Skeletal muscle satellite cell (primary cell): ENCODE data around the gene NPEPL1.
"Not testable (repeated sequence)": the region's sequence is repeated elsewhere in the genome, so short reads cannot be mapped to it uniquely, and the experiment has no call there.

ENCODE experiments used
- H3K27me3 ChIP-seq: 2 replicates; pipeline ENCODE4 v1.7.0; 2013; ENCODE audit warnings: low read length; ENCODE audit not compliant: control insufficient read depth, insufficient read depth
- H3K36me3 ChIP-seq: 2 replicates; pipeline ENCODE4 v1.7.0; 2013; ENCODE audit warnings: mild to moderate bottlenecking, control low read depth, low read length; ENCODE audit not compliant: insufficient read depth
- H3K4me1 ChIP-seq: 2 replicates; pipeline ENCODE4 v1.7.0; 2013; ENCODE audit warnings: low read length; ENCODE audit not compliant: control insufficient read depth, insufficient read depth
- H3K4me2 ChIP-seq: 2 replicates; pipeline ENCODE4 v1.7.0; 2013; ENCODE audit warnings: mild to moderate bottlenecking, low read length
- H3K4me3 ChIP-seq: 2 replicates; pipeline ENCODE4 v1.7.0; 2013; ENCODE audit warnings: low read length
- H3K9ac ChIP-seq: 2 replicates; pipeline ENCODE4 v1.7.0; 2013; ENCODE audit warnings: mild to moderate bottlenecking, low read depth, low read length, moderate library complexity
- H3K9me3 ChIP-seq: replicated peaks from 2 replicates; pipeline ENCODE4 v1.7.0; 2013; ENCODE audit warnings: mild to moderate bottlenecking, control low read depth, low read length

The NPEPL1 gene

DNA sequence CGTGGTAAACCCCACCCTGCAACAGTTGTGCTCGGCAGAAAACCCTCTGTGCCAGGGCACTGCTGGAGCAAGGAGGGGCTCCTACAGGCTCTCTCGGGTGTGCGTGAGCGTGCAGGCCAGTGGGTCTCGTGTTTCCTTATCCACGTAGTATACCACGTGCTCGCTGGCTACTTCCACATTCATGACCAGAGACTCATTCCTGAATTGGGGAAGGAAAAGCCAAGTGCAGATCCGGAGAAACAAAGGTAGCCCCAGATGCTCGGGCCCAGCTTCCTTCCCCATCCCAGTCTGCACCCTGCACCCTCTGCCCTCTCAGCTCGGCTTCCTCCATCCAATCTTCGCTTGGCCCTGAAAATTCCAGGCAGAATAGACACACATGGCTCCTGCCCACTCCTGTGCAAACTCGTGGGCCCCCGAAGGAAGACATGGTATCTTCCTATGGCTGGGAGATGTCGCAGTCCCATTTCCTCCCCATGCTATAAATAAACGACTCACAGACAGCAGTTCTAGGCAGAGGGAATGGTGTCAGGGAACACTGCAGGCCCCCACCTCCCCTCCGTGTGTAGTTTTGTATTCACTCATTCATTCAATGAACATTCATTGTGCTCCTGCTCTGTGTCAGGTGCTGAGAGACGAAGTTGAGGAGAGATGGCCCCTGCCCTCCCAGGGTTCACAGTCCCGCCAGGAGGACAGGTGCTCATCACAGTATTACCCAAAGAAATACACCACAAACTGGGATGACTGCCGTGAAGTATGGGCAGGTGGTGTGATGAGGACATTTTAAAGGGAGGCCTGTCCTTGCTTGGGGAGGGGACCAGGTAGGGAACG lies 29.6 kb downstream of the NPEPL1 start:
- Histone ChIP-seq H3K36me3 (no peaks in the 10 kb centered on the region), H3K9ac (no peak overlapping the region), H3K4me2 (no peak overlapping the region), H3K4me1 (no peaks in the 10 kb centered on the region), H3K9me3 (no peaks in the 10 kb centered on the region), H3K4me3 (no peak overlapping the region), H3K27me3 (peaks cover 53% of the 10 kb centered on the region)

DNA sequence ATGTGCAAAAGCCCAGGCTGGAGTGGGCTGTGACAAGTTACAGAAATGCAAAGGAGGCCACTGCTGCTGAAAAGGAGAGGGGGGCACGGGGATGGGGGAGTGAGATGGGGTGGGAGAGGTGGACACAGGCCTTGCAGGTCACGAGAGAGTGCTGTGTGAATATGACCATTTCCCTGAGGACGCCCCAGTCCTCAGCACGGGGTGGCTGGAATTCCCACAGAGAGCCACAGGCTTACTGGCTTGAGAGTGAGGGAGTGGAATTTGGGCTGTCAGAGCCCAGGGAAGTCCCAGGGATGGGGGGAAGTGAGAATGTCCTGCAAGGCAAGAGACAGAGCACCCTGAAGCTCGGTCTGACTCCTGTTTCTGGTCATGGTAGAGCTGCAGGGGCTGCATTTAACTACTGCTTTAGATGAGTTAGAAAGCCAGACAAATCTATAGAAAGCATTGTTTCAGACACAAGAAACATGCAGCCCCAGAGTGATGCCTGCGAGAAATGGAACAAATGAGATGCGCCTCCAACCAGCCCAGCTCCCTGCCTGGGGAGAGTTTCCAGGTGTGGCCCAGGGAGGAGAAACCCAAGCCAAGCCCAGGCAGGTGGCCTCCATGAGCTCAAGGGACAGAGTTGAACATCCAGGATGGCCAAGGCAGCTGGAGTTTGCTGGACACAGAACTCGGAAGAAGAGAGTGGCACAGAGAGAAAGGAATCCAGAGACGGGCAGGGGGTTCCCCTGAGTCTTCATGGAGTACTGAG lies 30.5 kb downstream of the NPEPL1 start:
- peaks cover 53% of the 10 kb centered on the region for H3K27me3 ChIP-seq
- H3K9ac ChIP-seq, result no peak overlapping the region
- H3K4me1 ChIP-seq, result no peaks in the 10 kb centered on the region
- no peak overlapping the region for H3K4me3 ChIP-seq
- no peaks in the 10 kb centered on the region for H3K36me3 ChIP-seq
- H3K4me2 ChIP-seq, result no peak overlapping the region
- H3K9me3 ChIP-seq, result no peaks in the 10 kb centered on the region

DNA sequence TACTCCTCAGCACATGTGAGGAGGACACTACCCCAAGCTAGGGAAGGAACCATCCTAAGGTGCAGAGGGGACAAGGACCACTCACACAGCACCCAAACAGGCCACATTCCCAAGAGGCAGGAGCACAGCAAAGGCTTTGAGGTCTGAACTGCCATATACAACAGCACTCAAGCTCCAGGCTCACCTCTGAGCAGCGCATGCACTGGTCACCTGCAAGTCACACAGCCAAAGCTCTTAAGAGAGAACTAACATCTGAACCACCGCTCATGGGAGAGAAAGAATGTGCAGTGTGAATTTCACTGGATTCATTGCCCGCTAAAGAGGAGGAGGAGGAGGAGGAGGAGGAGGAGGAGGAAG lies 31.0 kb downstream of the NPEPL1 start:
- no peak overlapping the region for H3K4me3 ChIP-seq
- H3K4me1 ChIP-seq, result no peaks in the 10 kb centered on the region
- H3K4me2 ChIP-seq, result no peak overlapping the region
- no peaks in the 10 kb centered on the region for H3K36me3 ChIP-seq
- no peaks in the 10 kb centered on the region for H3K9me3 ChIP-seq
- H3K27me3 ChIP-seq, result peaks cover 52% of the 10 kb centered on the region
- no peak overlapping the region for H3K9ac ChIP-seq

DNA sequence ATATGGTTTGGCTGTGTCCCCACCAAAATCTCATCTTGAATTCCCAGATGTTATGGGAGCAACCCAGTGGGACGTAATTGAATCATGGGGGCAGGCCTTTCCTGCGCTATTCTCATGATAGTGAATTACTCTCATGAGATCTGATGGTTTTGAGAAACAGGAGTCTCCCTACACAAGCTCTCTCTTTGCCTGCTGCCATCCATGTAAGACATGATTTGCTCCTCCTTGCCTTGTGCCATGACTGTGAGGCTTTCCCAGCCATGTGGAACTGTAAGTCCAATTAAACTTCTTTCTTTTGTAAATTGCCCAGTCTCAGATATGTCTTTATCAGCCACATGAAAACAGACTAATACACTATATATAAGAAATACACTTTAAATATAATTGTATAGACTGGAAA lies 33.6 kb downstream of the NPEPL1 start:
- not testable (repeated sequence) for H3K4me1 ChIP-seq, H3K4me3 ChIP-seq, H3K9ac ChIP-seq, H3K9me3 ChIP-seq, H3K36me3 ChIP-seq, H3K4me2 ChIP-seq
- H3K27me3 ChIP-seq, result peaks cover 30% of the 10 kb centered on the region

DNA sequence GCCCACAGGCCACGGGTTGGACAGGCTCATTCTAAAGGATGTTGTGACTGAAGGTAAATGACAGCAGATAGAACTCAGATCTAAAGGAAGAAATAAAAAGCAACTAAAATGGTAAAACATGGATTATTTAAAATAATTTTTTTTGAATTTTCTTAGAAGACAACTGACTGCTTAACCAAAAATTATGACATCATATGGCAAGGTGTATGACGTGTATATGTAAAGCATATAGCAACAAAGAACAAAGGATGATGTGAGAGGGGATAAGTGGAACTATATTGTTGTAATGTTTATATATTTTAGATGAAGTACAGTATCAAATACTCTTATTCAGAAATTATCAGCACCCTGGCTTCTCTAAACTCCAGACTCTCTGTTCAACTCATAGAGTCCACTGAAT lies 38.6 kb downstream of the NPEPL1 start:
- Histone ChIP-seq H3K9me3 (no peaks in the 10 kb centered on the region), H3K4me2 (no peak overlapping the region), H3K4me3 (no peak overlapping the region), H3K4me1 (no peaks in the 10 kb centered on the region), H3K36me3 (no peaks in the 10 kb centered on the region), H3K27me3 (peaks cover 13% of the 10 kb centered on the region), H3K9ac (no peak overlapping the region)

DNA sequence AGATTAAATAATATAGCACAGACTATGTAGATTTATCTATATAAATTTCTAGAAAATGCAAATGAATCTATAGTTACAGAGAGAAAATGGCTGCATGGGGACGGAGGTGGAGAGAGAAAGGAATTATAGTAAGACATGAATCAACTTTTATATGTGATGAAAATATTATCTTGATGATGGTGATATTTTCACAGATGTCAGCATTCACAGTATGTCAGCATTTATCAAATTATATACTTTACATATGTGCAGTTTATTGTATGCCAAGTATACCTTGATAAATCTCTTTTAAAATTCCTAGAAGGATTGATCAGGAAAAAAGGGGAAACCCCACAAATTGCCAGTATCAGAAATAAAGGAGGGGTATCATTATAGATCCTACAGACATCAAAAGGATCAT lies 44.6 kb downstream of the NPEPL1 start:
- H3K4me3 ChIP-seq, result no peak overlapping the region

DNA sequence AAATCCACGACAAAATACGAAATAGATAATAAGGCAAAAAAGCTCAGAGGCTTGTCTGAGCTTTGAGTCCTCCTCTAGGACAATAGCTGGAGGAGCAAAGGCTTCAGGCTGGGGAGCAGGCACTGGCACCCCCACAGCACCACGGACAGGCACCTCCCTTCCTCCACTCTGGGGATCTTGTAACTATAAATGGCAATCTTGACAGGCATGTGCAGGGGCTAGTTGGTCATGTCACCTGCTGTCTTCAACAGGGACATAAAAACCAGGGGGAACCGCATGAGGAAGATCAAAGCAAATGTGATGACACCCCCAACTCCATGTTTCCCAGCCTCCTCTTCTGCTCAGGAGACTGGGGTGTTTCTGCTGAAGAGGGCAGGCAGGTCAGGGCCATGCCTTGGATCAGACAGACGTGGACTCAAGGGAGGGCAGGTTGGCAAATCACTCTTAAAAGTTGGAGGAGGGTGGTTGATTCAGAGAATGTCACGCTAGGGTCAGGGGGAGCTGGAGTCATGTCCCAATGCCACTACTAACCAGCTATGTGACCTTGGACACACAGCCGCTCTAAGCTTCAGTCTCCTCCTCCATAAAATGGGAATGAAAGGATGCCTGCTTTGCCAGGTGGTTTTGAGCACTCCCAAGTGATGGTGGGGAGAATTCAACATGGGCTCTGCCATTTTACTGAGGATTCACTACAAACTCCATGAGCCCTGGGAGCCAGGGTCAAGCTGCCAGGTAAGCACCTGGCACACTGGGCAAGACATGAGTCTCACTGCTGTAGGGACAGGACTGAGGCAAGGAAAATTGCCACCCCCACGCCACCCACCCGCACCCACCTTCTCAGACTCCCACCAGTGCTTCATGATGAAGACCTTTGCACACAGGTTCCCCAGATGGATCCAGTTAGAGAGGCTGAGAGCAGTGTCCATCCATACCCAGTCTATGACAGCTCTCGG lies 48.0 kb downstream of the NPEPL1 start:
- peaks cover 43% of the 10 kb centered on the region for H3K27me3 ChIP-seq
- H3K9me3 ChIP-seq, result no peaks in the 10 kb centered on the region
- no peaks in the 10 kb centered on the region for H3K4me1 ChIP-seq
- H3K36me3 ChIP-seq, result no peaks in the 10 kb centered on the region
- H3K9ac ChIP-seq, result no peak overlapping the region
- H3K4me3 ChIP-seq, result no peak overlapping the region
- no peak overlapping the region for H3K4me2 ChIP-seq

More for the DNA sequence above, 44.6 kb downstream of the NPEPL1 start:
- Histone ChIP-seq H3K27me3 (peaks cover 32% of the 10 kb centered on the region), H3K4me1 (no peaks in the 10 kb centered on the region), H3K36me3 (no peaks in the 10 kb centered on the region), H3K9me3 (no peaks in the 10 kb centered on the region), H3K4me2 (no peak overlapping the region), H3K9ac (no peak overlapping the region)

DNA sequence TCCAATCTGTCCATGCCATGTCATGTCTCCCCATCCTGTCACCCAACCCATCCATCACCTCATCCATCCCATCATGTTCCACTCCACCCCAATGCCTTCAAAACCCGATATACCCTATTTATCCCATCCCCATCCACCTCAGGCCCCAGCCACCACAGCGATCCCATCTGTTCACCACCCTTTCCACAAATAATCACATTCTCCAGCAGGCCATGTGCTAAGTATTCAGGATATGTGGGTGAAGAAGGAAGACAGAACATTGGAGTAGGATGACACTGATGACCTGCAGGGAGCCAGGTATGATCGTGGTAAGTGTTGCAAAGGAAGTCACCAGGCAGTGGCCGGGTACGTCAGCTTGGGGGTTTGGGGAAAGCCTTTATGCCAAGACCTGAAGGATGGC lies 48.8 kb downstream of the NPEPL1 start:
- H3K4me1 ChIP-seq, result no peaks in the 10 kb centered on the region
- H3K36me3 ChIP-seq, result no peaks in the 10 kb centered on the region
- peaks cover 47% of the 10 kb centered on the region for H3K27me3 ChIP-seq
- no peaks in the 10 kb centered on the region for H3K9me3 ChIP-seq
- H3K9ac ChIP-seq, result no peak overlapping the region
- H3K4me2 ChIP-seq, result no peak overlapping the region
- no peak overlapping the region for H3K4me3 ChIP-seq

DNA sequence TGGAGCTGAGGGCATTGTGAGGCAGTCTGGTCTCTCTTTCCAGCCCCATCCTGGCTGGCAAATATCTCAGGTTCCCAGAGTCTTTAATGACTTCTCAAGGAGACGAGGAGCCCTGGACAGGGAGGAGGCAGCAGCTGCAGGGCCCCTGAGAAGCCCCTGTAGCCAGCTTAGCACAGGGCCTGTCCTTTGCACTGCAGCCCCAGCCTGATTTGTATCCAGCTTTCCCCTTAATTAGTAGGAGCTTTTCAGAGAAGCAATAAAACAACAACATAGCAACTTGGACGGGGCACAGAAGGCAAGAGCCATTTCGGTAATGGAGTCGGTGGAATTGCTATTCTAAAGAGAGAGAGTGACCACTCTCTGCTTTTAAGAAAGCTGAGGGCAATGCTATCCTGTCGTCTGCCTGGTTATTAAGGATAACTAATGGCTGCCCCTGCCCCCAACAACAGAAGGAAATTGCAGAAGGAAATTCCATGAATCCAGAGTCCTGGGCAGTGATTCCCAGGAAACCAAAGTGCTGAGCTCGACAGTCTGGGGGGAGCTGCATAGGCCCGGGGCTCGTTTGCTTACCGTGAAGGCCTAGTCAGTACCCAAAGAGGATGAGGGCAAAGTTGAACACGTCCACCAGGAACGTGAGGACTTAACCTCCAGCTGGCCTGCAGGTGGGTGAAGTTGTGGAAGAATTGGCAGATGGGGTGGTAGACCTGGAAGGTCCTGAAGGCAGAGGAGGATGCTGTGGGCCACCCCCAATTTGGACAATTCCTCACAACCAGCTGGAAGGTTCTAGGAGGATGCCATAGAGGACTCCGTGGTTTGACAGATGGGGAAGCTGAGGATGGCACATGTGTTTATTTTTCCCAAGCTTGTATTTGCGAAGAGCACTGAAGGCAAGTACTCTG lies 50.3 kb downstream of the NPEPL1 start:
- H3K9me3 ChIP-seq, result no peaks in the 10 kb centered on the region
- H3K4me2 ChIP-seq, result no peak overlapping the region
- peaks cover 55% of the 10 kb centered on the region for H3K27me3 ChIP-seq
- no peak overlapping the region for H3K4me3 ChIP-seq
- no peak overlapping the region for H3K9ac ChIP-seq
- no peaks in the 10 kb centered on the region for H3K4me1 ChIP-seq
- H3K36me3 ChIP-seq, result no peaks in the 10 kb centered on the region

DNA sequence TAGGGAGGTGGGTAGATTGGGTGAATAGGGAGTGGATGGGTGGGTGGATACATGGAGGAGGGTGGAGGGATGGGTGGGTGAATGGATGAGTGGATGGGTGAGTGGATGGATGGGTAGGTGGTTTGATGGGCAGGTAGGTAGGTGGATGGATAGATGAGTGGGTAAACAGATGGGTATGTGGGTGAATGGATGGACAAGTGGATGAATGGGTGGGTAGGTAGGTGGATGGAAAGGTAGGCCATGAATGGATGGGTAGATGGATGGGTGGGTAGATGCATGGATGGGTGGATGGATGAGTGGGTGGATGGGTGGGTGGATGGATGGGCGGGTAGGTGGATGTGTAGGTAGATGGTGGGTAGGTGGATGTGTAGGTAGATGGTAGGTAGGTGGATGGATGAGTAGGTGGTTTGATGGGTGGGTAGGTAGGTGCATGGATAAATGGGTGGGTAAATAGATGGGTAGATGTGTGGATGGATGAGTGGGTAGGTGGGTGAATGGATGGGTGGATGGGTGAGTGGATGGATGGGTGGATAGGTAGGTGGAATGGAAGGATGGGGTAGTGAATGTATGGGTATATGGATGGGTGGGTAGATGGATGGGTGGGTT lies 51.4 kb downstream of the NPEPL1 start:
- Histone ChIP-seq H3K9ac (no peak overlapping the region), H3K4me3 (no peak overlapping the region), H3K27me3 (peaks cover 51% of the 10 kb centered on the region), H3K9me3 (no peaks in the 10 kb centered on the region), H3K4me1 (no peaks in the 10 kb centered on the region), H3K36me3 (no peaks in the 10 kb centered on the region), H3K4me2 (no peak overlapping the region)
